Naive B cell (primary cell): ENCODE measurements around the gene GUSB. TPM values are rescaled to one million over a fixed set of nuclear protein-coding genes. Genes with fewer than 3 reads are reported as not detected.
"Not testable (repeated sequence)": the region's sequence is repeated elsewhere in the genome, so short reads cannot be mapped to it uniquely, and the experiment has no call there.

Experiments used
- ATAC-seq, 2 donors: fragments of 150-1000 bp; cut with Tn5 transposase; 2 replicates each; pipeline ENCODE4 v1.10.0; 2021; ENCODE audit warnings: low read depth in 2 of 2, mild to moderate bottlenecking in 2 of 2, moderate library complexity in 2 of 2
- DNase-seq: peaks from one replicate; pipeline ENCODE4 v3.0.0; 2022
- H3K27ac Mint-ChIP-seq, 6 donors: one replicate each; pipeline ENCODE4 v1.8.0; 2020 to 2022; ENCODE audit warnings: mild to moderate bottlenecking in 6 of 6, mixed read lengths in 6 of 6, moderate library complexity in 5 of 6, inconsistent platforms in 2 of 6
- H3K27me3 Mint-ChIP-seq, 3 donors: one replicate each; pipeline ENCODE4 v1.8.0; 2021 to 2022; ENCODE audit warnings: mixed read lengths in 3 of 3, mild to moderate bottlenecking in 1 of 3
- H3K36me3 Mint-ChIP-seq, 2 donors: one replicate each; pipeline ENCODE4 v1.8.0; 2020 to 2022; ENCODE audit warnings: mixed read lengths in 2 of 2, inconsistent platforms in 1 of 2, mild to moderate bottlenecking in 1 of 2
- H3K4me1 Mint-ChIP-seq, 3 donors: one replicate each; pipeline ENCODE4 v1.8.0; 2020 to 2022; ENCODE audit warnings: mixed read lengths in 3 of 3, inconsistent platforms in 1 of 3, mild to moderate bottlenecking in 1 of 3, moderate library complexity in 1 of 3
- H3K4me3 Mint-ChIP-seq, 8 donors: one replicate each; pipeline ENCODE4 v1.8.0; 2020 to 2022; ENCODE audit warnings: mild to moderate bottlenecking in 8 of 8, mixed read lengths in 8 of 8, moderate library complexity in 8 of 8, inconsistent platforms in 2 of 8
- H3K9me3 Mint-ChIP-seq, 7 donors: one replicate each; pipeline ENCODE4 v1.8.0; 2020 to 2022; ENCODE audit warnings: mixed read lengths in 7 of 7, mild to moderate bottlenecking in 5 of 7, inconsistent platforms in 2 of 7, moderate library complexity in 1 of 7
- polyA plus RNA-seq, 6 donors: library from polyadenylated mRNA; unstranded; fragments of 300-500 nt; fragmentation: Illumina TruSeq; gene quantifications; one replicate each; pipeline ENCODE4 v1.2.3, GENCODE V29; 2021; ENCODE audit warnings: low read depth in 6 of 6

Gene GUSB
- polyA plus RNA-seq, 6 donors from 2014 or later: 44.2 to 73.4 (median 53.1) TPM

DNA sequence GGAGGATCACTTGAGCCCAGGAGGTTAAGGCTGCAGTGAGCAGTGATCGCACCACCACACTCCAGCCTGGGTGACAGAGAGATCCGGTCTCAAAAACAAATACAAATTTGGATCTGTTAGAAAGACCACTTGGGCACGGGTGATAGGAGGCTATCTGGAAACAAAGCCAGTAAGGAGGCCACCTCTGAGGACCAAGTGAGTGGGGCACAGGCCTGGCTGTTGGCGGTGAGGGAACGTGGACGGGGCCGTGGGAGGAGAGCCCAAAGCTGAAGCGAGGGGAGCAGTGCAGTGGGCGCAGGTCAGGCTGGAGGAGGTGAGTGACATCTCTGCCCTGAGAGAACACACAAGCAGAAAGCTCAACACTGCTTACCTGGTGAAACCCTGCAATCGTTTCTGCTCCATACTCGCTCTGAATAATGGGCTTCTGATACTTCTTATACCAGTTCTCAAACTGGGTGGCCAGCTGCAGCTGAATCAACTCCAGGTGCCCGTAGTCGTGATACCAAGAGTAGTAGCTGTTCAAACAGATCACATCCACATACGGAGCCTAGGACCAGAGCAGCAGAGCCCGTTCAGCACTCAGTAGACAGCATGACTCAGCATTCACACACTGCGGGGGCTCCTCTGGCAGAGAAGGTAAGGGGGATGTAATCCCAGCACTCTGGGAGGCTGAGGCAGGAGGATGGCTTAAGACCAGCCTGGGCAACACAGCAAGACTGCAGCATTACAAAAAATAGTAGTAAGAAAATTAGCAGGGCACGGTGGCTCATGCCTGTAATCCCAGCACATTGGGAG, 14.5 kb downstream of the GUSB start:
- Mint-ChIP-seq H3K4me1 (peaks cover 0 to 4% (median 0%) of the 10 kb centered on the region in 3 donors), H3K36me3 (peaks cover 19 to 35% of the 10 kb centered on the region in 2 donors), H3K9me3 (no peaks in the 10 kb centered on the region), H3K4me3 (no peak overlapping the region), H3K27ac (no peak overlapping the region), H3K27me3 (no peaks in the 10 kb centered on the region)
- ATAC-seq: no peak
- DNase-seq: no peak

- H3K9me3 Mint-ChIP-seq: no peaks in the 10 kb centered on the region
- H3K4me3 Mint-ChIP-seq: no peak overlapping the region
- H3K27ac Mint-ChIP-seq: no peak overlapping the region
- H3K27me3 Mint-ChIP-seq: no peaks in the 10 kb centered on the region
- ATAC-seq: no peak
- DNase-seq: no peak
- H3K36me3 Mint-ChIP-seq: peaks cover 19 to 31% of the 10 kb centered on the region in 2 donors
- no peaks in the 10 kb centered on the region for H3K4me1 Mint-ChIP-seq
Measured at GRCh38 chr7:65966146-65966545, 15.9 kb downstream of the GUSB start.

GRCh38 chr7:65964671-65965070, 17.3 kb downstream of the GUSB start:
- H3K36me3 Mint-ChIP-seq: peaks cover 24 to 27% of the 10 kb centered on the region in 2 donors
- H3K4me3 Mint-ChIP-seq, H3K4me1 Mint-ChIP-seq, H3K27me3 Mint-ChIP-seq, ATAC-seq, DNase-seq, H3K9me3 Mint-ChIP-seq, H3K27ac Mint-ChIP-seq: not testable (repeated sequence)

GRCh38 chr7:65962033-65962432, 20.0 kb downstream of the GUSB start:
- ATAC-seq: no peak
- Mint-ChIP-seq H3K36me3 (peaks cover 20 to 28% of the 10 kb centered on the region in 2 donors), H3K4me3 (no peak overlapping the region), H3K27ac (peak overlapping the region in 2 of 6 donors; percentile 7 to 47), H3K9me3 (no peaks in the 10 kb centered on the region), H3K4me1 (no peaks in the 10 kb centered on the region), H3K27me3 (no peaks in the 10 kb centered on the region)
- DNase-seq: no peak

GRCh38 chr7:65960351-65961074, 21.5 kb downstream of the GUSB start:
- no peaks in the 10 kb centered on the region for H3K27me3 Mint-ChIP-seq
- no peaks in the 10 kb centered on the region for H3K4me1 Mint-ChIP-seq
- ATAC-seq (no peak), DNase-seq (no peak)
- H3K4me3 Mint-ChIP-seq: no peak overlapping the region
- peaks cover 8 to 23% of the 10 kb centered on the region in 2 donors for H3K36me3 Mint-ChIP-seq
- H3K9me3 Mint-ChIP-seq: no peaks in the 10 kb centered on the region
- peak overlapping the region in 2 of 6 donors; percentile 69 to 73 for H3K27ac Mint-ChIP-seq

DNA sequence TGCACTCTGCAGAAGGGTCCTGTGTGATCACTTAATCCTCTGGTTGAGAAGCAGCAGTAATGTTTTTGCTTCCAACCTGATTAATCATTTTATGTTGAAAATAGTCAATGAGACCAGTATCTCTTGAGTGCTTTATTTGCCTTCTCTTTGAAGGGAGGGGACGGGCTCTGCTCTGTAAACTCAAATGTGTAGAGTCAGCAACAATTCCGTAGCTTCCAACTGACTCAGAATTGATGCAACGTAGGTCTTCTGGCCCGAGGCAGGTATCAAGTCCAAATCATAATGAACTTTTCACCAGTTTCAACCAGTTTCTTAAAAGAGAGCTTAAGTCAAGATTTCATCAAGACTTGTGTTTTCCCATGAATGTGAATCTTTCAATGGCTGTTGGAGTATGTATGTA, 26.3 kb downstream of the GUSB start:
- no peak for DNase-seq
- H3K4me1 Mint-ChIP-seq: no peaks in the 10 kb centered on the region
- no peak for ATAC-seq
- no peaks in the 10 kb centered on the region for H3K9me3 Mint-ChIP-seq
- no peaks in the 10 kb centered on the region for H3K27me3 Mint-ChIP-seq
- H3K36me3 Mint-ChIP-seq: peaks cover 0 to 17% of the 10 kb centered on the region in 2 donors
- H3K27ac Mint-ChIP-seq: peak overlapping the region in 1 of 6 donors; percentile 22
- H3K4me3 Mint-ChIP-seq: no peak overlapping the region

DNA sequence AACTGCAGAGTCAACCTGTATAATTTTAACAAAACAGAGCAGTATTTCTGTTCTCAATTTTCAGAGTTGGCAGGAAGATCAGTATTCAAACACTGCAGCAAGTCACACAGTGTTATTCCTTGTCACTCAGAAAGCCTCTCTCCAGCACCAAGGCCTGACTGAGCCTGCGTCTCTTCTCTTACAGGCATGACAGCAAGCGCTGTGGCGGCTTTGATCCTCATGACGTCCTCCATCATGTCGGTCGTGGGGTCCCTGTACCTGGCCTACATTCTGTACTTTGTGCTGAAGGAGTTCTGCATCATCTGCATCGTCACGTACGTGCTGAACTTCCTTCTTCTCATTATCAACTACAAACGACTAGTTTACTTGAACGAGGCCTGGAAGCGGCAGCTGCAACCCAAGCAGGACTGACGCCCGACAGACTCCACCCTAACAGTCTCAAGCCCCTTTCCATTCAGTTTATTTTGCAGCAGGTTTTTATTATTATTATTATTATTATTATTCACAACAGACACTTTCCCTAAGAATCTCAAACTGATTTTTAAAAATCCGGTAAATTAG, 28.0 kb downstream of the GUSB start:
- Mint-ChIP-seq H3K27ac (peak overlapping the region in 1 of 6 donors; percentile 52), H3K4me1 (no peaks in the 10 kb centered on the region), H3K27me3 (no peaks in the 10 kb centered on the region), H3K4me3 (no peak overlapping the region), H3K9me3 (no peaks in the 10 kb centered on the region), H3K36me3 (peaks cover 0 to 11% of the 10 kb centered on the region in 2 donors)
- no peak for DNase-seq
- no peak for ATAC-seq

GRCh38 chr7:65953001-65953720, 28.9 kb downstream of the GUSB start:
- DNase-seq: no peak
- Mint-ChIP-seq H3K27me3 (no peaks in the 10 kb centered on the region), H3K27ac (peak overlapping the region in 1 of 6 donors; percentile 52), H3K36me3 (peaks cover 0 to 11% of the 10 kb centered on the region in 2 donors), H3K4me3 (no peak overlapping the region), H3K4me1 (no peaks in the 10 kb centered on the region), H3K9me3 (no peaks in the 10 kb centered on the region)
- no peak for ATAC-seq

DNA sequence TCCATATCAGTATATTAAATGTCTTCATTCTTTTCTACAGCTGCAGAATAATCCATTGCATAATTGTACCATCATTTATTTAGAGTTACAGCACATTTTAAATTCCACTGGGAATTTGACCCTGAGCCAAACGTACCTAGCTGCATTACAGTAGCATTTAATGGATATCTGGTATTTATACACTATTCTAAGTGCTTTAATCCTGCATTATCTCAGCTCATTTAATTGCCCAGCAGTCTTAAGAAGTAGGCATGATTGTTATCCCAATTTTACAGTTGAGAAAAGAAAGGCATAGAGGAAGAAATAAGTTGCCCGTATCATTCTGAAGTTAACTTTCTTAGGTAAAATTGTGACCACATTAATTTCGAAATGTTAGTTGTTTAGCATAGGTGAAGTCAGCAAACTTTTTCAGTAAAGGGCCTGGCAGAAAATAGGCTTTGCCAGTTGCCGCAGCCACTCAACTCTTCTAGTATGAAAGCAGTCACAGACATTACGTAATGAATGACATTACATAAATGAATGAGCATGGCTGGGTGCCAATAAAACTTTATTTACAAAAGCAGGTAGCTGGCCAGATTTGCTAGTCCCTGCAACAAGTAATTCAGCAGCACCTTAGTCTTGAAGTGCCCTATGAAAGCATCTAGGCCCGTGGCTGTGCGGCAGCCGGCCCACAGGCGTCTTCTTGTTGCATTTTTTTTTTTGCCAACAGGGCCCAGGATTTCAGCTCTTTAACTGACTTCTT, 30.0 kb downstream of the GUSB start:
- Mint-ChIP-seq H3K36me3 (peaks cover 0 to 11% of the 10 kb centered on the region in 2 donors), H3K27me3 (no peaks in the 10 kb centered on the region), H3K4me1 (no peaks in the 10 kb centered on the region), H3K27ac (no peak overlapping the region), H3K4me3 (no peak overlapping the region), H3K9me3 (no peaks in the 10 kb centered on the region)
- ATAC-seq: no peak
- DNase-seq: no peak

GRCh38 chr7:65946904-65947303, 35.1 kb downstream of the GUSB start:
- Mint-ChIP-seq H3K27me3 (no peaks in the 10 kb centered on the region), H3K4me1 (no peaks in the 10 kb centered on the region), H3K4me3 (no peak overlapping the region), H3K9me3 (no peaks in the 10 kb centered on the region), H3K27ac (no peak overlapping the region), H3K36me3 (no peaks in the 10 kb centered on the region)
- DNase-seq (no peak), ATAC-seq (no peak)

DNA sequence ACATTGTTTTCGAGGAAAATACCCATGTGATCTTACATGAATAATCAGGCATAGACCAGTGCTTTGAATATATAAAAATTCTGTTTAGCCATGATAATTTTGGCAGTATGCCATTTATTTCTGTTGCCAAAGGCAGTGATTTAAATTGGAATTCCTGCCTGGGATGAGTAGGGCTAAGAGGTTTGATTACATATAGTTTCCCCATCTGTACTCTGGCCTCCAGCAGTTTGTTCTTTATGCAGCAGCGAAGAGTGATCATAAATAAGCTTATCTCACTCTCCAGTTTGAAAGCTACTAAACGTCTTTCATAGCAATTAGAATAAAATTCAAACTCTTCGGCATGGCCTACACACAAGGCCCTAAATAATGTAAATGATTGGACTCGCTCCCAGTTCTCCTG, 36.2 kb downstream of the GUSB start:
- ATAC-seq, H3K9me3 Mint-ChIP-seq, H3K27ac Mint-ChIP-seq, H3K4me3 Mint-ChIP-seq, H3K4me1 Mint-ChIP-seq, H3K36me3 Mint-ChIP-seq, H3K27me3 Mint-ChIP-seq, DNase-seq: not testable (repeated sequence)

- ATAC-seq: no peak
- Mint-ChIP-seq H3K27ac (peak overlapping the region in 1 of 6 donors; percentile 20), H3K9me3 (peaks cover 0 to 16% (median 6%) of the 10 kb centered on the region in 7 donors), H3K4me1 (peaks cover 0 to 4% (median 2%) of the 10 kb centered on the region in 3 donors), H3K36me3 (peaks cover 20 to 27% of the 10 kb centered on the region in 2 donors), H3K4me3 (no peak overlapping the region), H3K27me3 (no peaks in the 10 kb centered on the region)
- DNase-seq: no peak
Measured at GRCh38 chr7:65938336-65938895, 43.6 kb downstream of the GUSB start.
